NOMO-1 (cell line): ENCODE data around the gene PRPF6.
"Not testable (repeated sequence)": the region's sequence is repeated elsewhere in the genome, so short reads cannot be mapped to it uniquely, and the experiment has no call there.

ENCODE experiments used
- DNase-seq, 2 experiments: peaks; one replicate each; lab custom pipeline; 2025; ENCODE audit not compliant: unreplicated experiment in 2 of 2; lab: John Stamatoyannopoulos, UW

Gene PRPF6

DNA sequence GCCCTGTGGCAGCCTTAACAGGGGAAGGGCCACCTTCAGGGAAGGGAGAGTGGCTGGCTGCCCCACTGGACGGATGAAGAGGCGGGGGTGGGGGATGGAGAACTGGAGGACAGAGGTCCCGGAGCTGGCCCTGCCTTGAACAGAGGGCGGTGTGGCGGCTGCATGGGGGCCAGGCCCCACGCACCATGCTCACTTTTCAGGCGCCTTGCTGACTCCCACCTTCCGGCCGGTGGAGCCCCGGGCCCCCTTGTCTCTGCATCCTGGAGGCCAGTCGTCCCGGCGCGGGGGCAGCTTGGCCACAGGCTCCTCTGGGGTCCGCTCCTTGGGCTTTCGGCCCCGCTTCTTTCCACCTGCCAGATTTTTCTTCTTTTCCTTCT, 21.2 kb upstream of the PRPF6 start:
- no peak for DNase-seq

DNA sequence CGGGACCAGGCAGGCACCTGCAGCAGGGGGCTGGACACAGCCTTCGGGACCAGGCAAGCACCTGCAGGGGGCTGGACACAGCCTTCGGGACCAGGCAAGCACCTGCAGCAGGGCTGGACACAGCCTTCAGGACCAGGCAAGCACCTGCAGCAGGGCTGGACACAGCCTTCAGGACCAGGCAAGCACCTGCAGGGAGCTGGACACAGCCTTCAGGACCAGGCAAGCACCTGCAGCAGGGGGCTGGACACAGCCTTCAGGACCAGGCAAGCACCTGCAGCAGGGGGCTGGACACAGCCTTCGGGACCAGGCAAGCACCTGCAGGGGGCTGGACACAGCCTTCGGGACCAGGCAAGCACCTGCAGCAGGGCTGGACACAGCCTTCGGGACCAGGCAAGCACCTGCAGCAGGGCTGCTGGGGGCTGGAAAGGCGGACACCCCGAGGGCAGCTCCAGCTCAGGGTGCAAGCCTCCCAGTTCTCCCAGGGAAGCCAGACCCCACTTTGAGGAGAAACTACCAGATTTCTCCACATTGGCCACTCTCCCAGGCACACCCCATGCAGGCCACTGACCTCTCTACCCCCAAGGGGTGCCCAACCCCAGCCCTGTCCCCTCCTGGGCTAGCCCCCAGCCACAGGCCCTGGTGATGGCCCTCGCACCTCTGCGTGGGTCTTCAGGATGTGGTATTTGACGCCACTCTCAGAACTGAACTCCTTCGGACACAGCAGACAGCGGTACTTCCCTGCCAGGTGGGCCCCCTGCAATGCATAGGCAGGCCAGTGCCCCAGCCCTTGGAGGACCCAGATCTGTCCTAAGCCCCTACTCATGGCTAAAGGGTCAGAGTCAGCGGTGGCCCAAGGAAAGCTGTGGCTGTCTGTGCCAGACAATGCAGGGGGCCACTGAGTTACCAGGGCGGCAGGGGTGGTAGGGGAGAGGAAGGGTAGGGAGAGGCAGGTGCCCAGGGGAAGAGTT, 20.0 kb upstream of the PRPF6 start:
- not testable (repeated sequence) for DNase-seq

GRCh38 chr20:63961664-63962425, 19.1 kb upstream of the PRPF6 start:
- no peak for DNase-seq

GRCh38 chr20:63962426-63963347, 18.2 kb upstream of the PRPF6 start:
- DNase-seq, result no peak

DNA sequence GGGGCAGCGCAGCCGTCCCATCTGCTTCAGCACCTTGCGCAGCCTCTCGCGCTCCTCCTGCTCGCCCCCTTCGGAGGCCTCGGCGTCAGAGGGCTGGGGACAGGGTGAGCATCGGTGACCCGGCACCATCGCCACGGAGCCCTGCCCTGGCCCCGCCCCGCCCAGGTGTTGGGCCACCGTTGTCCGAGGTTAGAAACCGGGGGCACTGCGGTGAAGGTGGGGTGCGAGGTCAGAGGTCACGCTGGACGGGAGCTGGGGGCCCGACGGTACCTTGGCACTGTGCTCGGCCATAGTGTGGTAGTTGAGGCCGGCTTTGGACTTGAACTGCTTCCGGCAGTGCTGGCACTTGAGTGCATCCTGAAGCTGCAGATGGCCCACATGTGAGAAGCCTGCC, 17.6 kb upstream of the PRPF6 start:
- DNase-seq, result no peak

GRCh38 chr20:63963784-63964301, 17.1 kb upstream of the PRPF6 start:
- DNase-seq, result no peak

GRCh38 chr20:63964412-63964811, 16.5 kb upstream of the PRPF6 start:
- DNase-seq, result no peak

GRCh38 chr20:63966172-63966943, 14.6 kb upstream of the PRPF6 start:
- no peak for DNase-seq

- no peak for DNase-seq
Observed at GRCh38 chr20:63966944-63967322, 14.0 kb upstream of the PRPF6 start.

GRCh38 chr20:63967330-63968135, 13.4 kb upstream of the PRPF6 start:
- no peak for DNase-seq

DNA sequence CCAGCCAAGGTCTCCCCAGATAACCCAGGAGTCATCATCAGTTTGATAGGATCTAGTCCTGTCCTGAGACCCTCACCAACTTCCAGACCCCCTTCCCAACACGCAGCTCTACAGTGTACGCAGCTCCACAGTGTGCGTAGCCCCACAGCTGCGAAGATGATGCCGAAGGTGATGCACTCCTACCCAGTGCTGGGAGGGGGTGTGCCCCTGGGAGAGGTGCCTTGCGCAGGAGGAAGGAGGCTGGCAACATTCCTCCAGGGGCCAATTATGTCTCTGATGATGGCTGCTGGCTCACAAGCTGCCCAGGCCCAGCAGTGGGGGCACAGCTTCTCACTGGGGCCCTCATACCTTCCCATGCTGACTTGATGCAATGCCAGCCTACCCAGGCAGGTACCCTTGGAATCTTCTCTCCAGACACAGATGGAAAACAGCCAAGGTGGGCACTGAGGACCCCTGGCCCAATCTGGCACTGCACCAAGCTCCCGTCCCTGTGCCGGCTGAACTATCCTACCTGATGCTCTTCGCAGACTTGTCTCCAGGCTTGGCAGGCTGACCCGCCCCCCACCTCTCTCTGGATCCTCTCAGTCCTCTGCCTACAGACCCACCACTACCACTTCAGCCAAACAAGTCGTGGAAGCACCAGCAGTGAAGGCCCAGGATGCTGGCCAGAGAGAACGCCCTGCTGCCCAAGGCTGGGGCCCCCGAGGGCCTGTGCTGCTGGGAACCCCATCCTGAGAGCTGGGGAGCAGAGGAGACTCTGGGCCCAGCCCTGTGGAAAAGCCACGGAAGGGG, 12.6 kb upstream of the PRPF6 start:
- no peak for DNase-seq

GRCh38 chr20:63968928-63969760, 11.8 kb upstream of the PRPF6 start:
- DNase-seq, result no peak

DNA sequence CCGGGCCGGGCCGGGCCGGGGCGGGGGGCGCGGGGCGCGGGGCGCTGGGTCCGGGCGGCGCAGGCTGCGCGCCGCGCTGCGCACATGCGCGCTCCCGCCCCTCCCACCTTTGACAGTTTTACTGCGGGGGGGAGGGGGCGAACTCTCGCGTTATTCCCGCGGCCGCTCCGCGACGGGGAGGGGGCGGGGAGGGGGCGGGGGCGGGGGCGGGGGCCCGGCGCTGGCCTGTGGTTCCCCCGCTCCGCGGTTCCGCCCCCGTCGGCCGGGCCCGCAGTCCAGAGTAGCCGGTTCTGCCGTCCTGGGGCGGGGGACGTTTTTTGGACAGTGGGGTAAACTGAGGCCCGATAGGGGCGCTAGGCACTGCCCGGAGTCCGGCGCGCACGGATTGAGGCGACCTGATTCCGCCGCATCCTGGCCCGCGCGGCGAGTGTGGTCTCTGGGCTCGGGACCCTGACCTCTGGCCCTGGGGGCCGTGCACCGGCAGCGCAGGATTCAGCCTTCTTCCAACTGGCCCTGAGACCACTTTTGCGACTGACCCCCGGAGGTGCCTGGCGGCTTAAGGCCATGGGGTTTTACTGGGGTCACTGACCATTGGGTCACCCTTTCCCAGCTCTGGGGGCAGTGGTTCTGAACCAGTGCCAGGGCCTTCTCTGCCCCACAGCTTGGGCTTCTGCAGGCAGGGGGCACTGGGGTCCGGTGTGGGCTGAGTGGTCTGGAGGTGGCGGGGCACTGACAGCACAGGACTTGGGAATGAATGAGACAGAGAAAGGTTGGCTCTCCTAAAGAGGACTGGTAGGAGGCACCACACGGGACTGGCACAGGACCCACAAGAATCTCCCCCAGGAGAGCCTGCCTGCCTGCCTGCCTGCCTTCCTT, 10.9 kb upstream of the PRPF6 start, which contains the start of gene ZNF512B:
TSS of gene ZNF512B (minus strand) at position 93 of the 876 bp plus-strand sequence. CDS start 1,980 bp downstream, outside the sequence.
- DNase-seq, result peak; percentile 18 to 51

DNA sequence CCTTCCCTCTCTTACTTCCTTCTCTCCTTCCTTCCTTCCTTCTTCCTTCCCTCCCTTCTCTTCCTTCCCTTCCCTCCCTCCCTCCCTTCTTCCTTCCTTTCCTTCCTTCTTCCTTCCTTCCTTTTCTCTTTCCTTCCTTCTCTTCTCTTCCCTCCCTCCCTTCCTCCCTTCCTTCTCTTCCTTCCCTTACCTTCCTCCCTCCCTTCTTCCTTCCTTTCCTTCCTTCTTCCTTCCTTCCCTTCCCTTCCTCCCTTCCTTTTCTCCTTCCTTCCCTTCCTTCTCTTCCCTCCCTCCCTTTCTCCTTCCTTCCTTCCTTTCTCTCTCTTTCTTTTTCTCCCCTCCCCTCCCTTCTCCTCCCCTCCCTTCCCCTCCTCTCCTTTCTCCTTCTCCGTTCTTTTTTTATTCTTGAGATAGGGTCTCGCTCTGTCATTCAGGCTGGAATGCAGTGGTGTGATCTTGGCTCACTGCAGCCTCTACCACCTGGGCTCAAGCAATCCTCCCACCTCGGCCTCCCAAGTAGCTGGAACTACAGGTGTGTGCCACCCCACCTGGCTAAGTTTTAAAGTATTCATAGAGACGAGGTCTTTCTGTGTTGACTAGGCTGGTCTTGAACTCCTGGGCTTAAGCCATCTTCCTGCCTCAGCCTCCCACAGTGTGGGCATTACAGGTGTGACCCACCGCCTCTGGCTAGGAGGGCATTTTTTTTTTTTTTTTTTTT, 10.1 kb upstream of the PRPF6 start:
- no peak for DNase-seq

- not testable (repeated sequence) for DNase-seq
Observed at GRCh38 chr20:63971960-63972311, 9.0 kb upstream of the PRPF6 start.
